ENCODE results near the gene TVP23C. TPM values are rescaled to one million over a fixed set of nuclear protein-coding genes. Genes with fewer than 3 reads are reported as not detected.
A peak's percentile ranks its signal among the peaks of the same experiment; 100 is the strongest.

The TVP23C gene
- total RNA-seq, 1 donor from 2014 or later = 16.0 TPM

DNA sequence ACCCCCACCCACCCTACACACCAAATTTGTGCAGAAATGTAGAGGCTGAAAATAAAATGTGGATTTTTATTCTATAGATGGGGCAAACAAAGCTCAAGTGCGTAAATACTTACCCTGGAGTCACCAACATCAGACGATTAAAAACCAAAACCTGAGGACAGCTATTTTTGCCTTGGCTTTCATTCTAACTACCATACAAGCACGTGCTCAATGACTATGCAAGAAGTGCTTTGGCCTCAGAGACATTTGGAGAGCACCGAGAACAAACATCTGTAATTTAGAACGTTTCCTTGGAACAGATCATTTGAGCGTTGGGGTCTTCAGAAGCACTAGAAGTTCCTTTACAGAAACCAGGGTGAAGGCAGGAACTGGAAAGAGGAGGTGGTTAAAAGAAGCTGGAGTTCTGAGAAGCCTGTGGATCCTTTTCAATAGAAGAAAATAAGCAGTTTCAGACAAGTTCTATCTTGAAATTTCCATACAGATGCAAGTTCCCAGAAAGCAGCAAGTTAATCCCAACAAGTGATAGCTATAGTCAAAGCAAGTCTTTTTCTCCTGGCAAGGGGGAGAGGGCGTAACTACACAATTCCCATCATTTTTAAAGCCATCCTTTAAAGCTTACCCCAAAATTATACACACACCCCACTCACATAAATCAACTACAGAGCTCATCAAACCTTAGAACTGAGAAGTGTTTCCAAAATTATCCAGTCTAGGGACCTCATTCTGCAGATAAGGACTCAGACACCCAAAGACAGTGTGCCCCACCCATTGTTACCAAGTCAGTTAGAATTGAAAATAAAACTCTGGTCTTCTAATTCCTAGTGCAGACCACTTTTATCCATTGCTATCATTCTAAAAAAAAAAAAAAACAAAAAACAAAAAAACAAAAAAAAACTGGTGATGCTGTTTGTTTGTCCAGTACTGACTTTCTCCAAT, 66.3 kb downstream of the TVP23C start:
- no peak overlapping the region for H3K27ac ChIP-seq
- no peaks in the 10 kb centered on the region for H3K27me3 ChIP-seq (ENCODE audit: low read depth)
- no peaks in the 10 kb centered on the region for H3K36me3 ChIP-seq
- no peak for ATAC-seq
- H3K9me3 ChIP-seq = no peaks in the 10 kb centered on the region
- no peaks in the 10 kb centered on the region for H3K4me1 ChIP-seq
- intact Hi-C loops (cut with DNase I) = no loop called here
- no peak for DNase-seq
- H3K4me3 ChIP-seq = no peak overlapping the region
- TF ChIP-seq, protein P1, sequence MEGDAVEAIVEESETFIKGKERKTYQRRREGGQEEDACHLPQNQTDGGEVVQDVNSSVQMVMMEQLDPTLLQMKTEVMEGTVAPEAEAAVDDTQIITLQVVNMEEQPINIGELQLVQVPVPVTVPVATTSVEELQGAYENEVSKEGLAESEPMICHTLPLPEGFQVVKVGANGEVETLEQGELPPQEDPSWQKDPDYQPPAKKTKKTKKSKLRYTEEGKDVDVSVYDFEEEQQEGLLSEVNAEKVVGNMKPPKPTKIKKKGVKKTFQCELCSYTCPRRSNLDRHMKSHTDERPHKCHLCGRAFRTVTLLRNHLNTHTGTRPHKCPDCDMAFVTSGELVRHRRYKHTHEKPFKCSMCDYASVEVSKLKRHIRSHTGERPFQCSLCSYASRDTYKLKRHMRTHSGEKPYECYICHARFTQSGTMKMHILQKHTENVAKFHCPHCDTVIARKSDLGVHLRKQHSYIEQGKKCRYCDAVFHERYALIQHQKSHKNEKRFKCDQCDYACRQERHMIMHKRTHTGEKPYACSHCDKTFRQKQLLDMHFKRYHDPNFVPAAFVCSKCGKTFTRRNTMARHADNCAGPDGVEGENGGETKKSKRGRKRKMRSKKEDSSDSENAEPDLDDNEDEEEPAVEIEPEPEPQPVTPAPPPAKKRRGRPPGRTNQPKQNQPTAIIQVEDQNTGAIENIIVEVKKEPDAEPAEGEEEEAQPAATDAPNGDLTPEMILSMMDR (IDR thresholded peaks at IDR 0.05) = no peak

DNA sequence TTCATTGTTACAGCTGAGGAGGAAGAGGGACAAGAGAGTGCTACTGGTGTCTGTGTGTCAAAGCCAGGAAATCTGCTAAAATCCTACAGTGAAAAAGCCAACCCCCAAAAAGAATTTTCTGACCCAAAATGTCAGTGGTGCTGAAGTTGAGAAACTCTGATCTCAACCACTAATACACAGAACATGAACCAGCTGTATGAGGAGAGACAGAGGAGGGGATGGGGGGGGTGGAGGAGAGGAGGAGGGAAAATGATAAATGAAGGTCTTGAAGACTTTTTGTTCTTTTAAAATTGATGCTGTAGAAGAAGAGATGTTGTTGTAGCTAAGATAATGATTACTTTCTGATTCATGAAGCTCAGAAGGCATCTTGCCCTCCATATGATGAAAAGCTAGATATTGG, 68.5 kb downstream of the TVP23C start:
- Histone ChIP-seq H3K36me3 (no peaks in the 10 kb centered on the region), H3K27me3 (ENCODE audit: low read depth) (no peaks in the 10 kb centered on the region), H3K27ac (no peak overlapping the region), H3K4me3 (no peak overlapping the region), H3K4me1 (peaks cover 14% of the 10 kb centered on the region), H3K9me3 (no peaks in the 10 kb centered on the region)
- TF ChIP-seq, protein P1 (IDR thresholded peaks at IDR 0.05) = no peak
- DNase-seq = no peak
- ATAC-seq = no peak
- intact Hi-C loops (cut with DNase I) = no loop called here

DNA sequence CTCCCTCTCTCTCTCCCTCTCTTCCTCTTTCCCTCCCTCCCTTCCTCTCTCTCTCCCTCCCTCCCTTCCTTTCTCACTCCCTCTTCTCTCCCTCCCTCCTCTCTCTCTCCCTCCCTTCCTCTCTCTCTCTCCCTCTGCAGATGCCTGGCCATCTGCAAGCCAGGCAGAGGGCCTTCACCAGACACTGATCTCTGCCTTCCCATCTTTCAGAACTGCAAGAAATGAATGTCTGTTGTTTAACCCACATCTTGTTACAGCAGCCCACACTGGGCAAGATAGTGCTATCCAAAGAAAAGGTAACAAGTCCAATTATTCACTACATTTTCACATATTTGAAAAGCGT, 69.6 kb downstream of the TVP23C start:
- DNase-seq (no peak), ATAC-seq (no peak)
- Histone ChIP-seq H3K27me3 (ENCODE audit: low read depth) (no peaks in the 10 kb centered on the region), H3K4me3 (no peak overlapping the region), H3K9me3 (no peaks in the 10 kb centered on the region), H3K36me3 (no peaks in the 10 kb centered on the region), H3K27ac (no peak overlapping the region), H3K4me1 (peaks cover 14% of the 10 kb centered on the region)
- TF ChIP-seq, protein P1 (IDR thresholded peaks at IDR 0.05) = no peak
- intact Hi-C loops (cut with DNase I) = no loop called here

DNA sequence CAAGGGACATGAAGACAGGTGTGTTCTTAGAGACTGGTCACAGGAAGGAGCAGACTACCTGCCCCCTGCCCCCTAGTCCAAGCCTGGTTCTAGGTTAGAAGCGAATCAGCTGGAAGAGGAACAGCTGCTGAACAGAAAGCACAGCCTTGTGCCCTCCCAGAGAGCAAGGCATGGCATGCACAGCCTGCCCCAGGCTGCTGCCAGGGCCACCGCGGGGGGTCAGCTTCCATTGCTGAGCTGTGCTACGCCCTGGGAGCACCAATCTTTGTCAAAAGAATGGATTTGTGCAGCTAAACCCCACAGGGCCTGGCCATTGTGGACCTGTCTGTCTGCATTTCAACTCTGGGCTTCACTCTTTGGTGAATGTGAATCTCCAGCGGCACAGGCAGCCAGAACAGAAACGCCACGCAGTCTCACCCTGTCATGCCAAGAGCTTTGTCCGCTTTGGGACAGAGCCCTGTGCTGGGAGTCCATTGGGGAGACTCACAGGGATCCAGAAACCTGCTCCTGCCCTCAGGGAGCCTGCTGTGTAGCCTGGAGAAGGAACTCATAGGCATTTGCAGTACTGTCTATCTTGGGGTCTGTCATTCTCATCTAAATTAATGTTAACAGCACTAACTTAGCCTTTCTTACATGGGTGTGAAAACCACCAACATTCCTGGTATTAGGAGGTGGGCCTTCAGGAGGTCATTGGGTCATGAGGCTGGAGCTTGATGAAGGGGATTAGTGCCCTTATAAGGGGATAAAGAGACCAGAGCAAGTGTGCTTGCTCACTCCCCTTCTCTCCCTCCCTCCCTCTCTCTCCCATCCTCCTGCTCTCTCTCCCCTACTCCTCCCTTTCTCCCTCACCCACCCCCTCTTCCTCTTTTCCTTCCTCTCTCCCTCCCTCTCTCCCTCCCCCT, 70.2 kb downstream of the TVP23C start:
- H3K4me1 ChIP-seq = peaks cover 14% of the 10 kb centered on the region
- ATAC-seq (no peak), DNase-seq (no peak)
- no peaks in the 10 kb centered on the region for H3K36me3 ChIP-seq
- no peak overlapping the region for H3K4me3 ChIP-seq
- no peaks in the 10 kb centered on the region for H3K27me3 ChIP-seq (ENCODE audit: low read depth)
- TF ChIP-seq, protein P1 (IDR thresholded peaks at IDR 0.05) = no peak
- no peak overlapping the region for H3K27ac ChIP-seq
- intact Hi-C loops (cut with DNase I) = no loop called here
- no peaks in the 10 kb centered on the region for H3K9me3 ChIP-seq

DNA sequence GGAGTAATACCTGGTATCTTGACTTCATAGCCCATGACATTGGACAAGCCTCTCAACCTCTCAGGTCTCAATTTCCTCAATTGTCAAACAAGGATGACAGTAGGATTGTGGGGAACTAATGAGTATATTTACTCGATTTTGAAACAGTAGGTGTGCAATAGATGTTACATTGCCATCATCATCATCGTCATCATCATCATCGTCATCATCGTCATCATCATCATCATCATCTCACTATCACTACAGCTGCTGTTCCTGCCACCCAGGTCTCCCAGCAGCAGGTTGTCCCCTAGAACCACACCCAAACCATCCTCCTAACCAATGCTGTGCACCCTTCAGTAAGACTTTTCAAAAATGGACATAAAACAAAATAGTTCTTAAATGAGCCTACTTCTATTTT, 71.1 kb downstream of the TVP23C start:
- H3K9me3 ChIP-seq = no peaks in the 10 kb centered on the region
- DNase-seq = no peak
- TF ChIP-seq, protein P1 (IDR thresholded peaks at IDR 0.05) = no peak
- no peak for ATAC-seq
- peaks cover 14% of the 10 kb centered on the region for H3K4me1 ChIP-seq
- H3K36me3 ChIP-seq = no peaks in the 10 kb centered on the region
- no peak overlapping the region for H3K4me3 ChIP-seq
- H3K27ac ChIP-seq = peak overlapping the region; percentile 57
- intact Hi-C loops (cut with DNase I) = no loop called here
- H3K27me3 ChIP-seq (ENCODE audit: low read depth) = no peaks in the 10 kb centered on the region
